ENCODE data around the gene LYSMD3. TPM values are rescaled to one million over a fixed set of nuclear protein-coding genes. Genes with fewer than 3 reads are reported as not detected.
A peak's percentile ranks its signal among the peaks of the same experiment; 100 is the strongest.
"Not testable (repeated sequence)": the region's sequence is repeated elsewhere in the genome, so short reads cannot be mapped to it uniquely, and the experiment has no call there.

Gene LYSMD3
- 1 to 10 TPM; 4.0 to 4.9 TPM for polyA plus RNA-seq

DNA sequence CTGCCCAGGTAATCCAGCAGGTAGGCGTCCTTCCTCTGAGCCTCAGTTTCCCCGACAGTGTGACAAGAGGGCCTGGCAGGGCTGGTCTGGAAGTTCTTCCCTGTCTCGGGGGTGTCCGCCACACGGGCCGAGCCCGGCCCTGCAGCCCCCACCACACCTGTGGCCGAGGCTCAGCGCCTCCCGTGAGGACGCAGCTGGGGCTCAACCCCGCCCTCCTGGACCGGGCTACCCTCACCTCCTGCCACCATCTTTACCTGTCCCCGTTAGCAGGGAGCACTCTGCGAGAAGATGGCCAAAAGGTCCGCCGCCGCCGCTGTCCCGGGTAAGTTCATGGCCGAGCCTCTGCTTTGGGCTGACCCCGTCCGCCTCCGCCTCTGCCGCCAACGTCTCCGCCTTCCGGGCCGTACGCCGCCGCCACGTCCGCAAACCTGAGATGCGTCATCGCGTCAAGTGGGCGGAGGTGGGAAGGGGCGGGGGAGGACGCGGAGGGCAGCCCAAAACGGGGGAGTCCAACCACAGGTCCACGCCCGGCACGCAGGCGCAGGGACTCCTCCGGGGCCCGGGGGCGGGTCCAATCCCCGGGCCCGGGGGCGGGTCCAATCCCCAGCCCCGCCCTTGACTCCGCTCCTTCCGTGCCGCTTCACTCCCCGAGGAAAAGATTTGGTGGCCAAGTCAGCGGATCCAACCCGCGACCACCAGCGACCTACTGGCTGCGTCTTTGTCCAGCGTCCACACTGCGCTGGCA is at the start of gene LYSMD3:
Gene LYSMD3 (minus strand): TSS at position 391 of the 745 bp plus-strand sequence. CDS start 4,295 bp downstream, outside the sequence.
- peak within 1 kb of the TSS; percentile 83 to 88 for H3K4me3 ChIP-seq (ENCODE audit: low read depth in 1 of 2, low read length in 2 of 2)
- H3K4me1 ChIP-seq (ENCODE audit: control insufficient read depth in 2 of 2, insufficient read depth in 2 of 2, low read length in 1 of 2), result no peaks in the 10 kb centered on the region
- H3K36me3 ChIP-seq (ENCODE audit: control insufficient read depth in 2 of 2, insufficient read depth in 2 of 2, low read length in 1 of 2), result no peaks in the 10 kb centered on the region
- WGBS, 2 donors, result 1% methylated on average over 53 to 64 of the region's 64 CpGs
- no peaks in the 10 kb centered on the region for H3K9me3 ChIP-seq (ENCODE audit: control insufficient read depth in 2 of 2, insufficient read depth in 1 of 2, low read depth in 1 of 2, low read length in 1 of 2)
- peaks cover 0 to 4% of the 10 kb centered on the region in 2 donors for H3K27me3 ChIP-seq (ENCODE audit: control insufficient read depth in 1 of 2, insufficient read depth in 2 of 2, low read length in 2 of 2)
- H3K27ac ChIP-seq (ENCODE audit: low read depth in 2 of 2, low read length in 1 of 2), result peak within 1 kb of the TSS; percentile 89 to 91

DNA sequence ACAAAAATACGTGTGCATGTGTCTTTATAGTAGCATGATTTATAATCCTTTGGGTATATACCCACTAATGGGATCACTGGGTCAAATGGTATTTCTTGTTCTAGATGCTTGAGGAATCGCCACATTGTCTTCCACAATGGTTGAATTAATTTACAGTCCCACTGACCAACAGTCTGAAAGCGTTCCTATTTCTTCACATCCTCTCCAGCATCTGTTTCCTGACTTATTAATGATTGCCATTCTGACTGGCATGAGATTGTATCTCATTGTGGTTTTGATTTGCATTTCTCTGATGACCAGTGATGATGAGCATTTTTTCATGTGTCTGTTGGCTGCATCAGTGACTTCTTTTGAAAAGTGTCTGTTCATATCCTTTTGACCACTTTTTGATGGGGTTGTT is 47.2 kb upstream of the LYSMD3 start:
- not testable (repeated sequence) for H3K27me3 ChIP-seq (ENCODE audit: control insufficient read depth in 1 of 2, insufficient read depth in 2 of 2, low read length in 2 of 2); H3K36me3 ChIP-seq (ENCODE audit: control insufficient read depth in 2 of 2, insufficient read depth in 2 of 2, low read length in 1 of 2); H3K27ac ChIP-seq (ENCODE audit: low read depth in 2 of 2, low read length in 1 of 2); H3K4me3 ChIP-seq (ENCODE audit: low read depth in 1 of 2, low read length in 2 of 2); H3K4me1 ChIP-seq (ENCODE audit: control insufficient read depth in 2 of 2, insufficient read depth in 2 of 2, low read length in 1 of 2); H3K9me3 ChIP-seq (ENCODE audit: control insufficient read depth in 2 of 2, insufficient read depth in 1 of 2, low read depth in 1 of 2, low read length in 1 of 2)
- WGBS, 2 donors, result 82 to 92% methylated on average over 3 of the region's 3 CpGs

DNA sequence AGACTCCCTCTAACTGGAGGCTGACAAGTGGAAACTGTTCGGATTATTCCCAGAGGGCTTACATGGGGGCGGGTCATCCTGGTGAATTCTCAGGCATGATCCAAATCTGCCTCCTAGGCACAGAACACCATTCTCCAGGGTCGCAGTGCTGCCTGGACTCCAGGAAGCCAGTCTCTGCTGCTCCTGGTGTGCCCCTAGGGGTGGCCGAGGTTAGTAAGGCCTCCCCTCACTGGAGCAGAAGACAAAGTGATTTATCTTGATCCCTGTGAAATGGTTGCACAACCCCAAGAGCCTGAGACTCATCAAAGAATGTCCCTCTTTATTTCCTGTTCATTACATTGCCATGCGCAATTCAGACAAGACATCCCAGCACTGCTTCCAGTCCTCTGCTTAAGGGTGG is 46.3 kb upstream of the LYSMD3 start:
- Histone ChIP-seq H3K4me3 (ENCODE audit: low read depth in 1 of 2, low read length in 2 of 2) (no peak overlapping the region), H3K27ac (ENCODE audit: low read depth in 2 of 2, low read length in 1 of 2) (no peak overlapping the region), H3K9me3 (ENCODE audit: control insufficient read depth in 2 of 2, insufficient read depth in 1 of 2, low read depth in 1 of 2, low read length in 1 of 2) (no peaks in the 10 kb centered on the region), H3K36me3 (ENCODE audit: control insufficient read depth in 2 of 2, insufficient read depth in 2 of 2, low read length in 1 of 2) (no peaks in the 10 kb centered on the region), H3K4me1 (ENCODE audit: control insufficient read depth in 2 of 2, insufficient read depth in 2 of 2, low read length in 1 of 2) (no peaks in the 10 kb centered on the region), H3K27me3 (ENCODE audit: control insufficient read depth in 1 of 2, insufficient read depth in 2 of 2, low read length in 2 of 2) (no peaks in the 10 kb centered on the region)
- 85 to 88% methylated on average over 5 of the region's 5 CpGs for WGBS, 2 donors

DNA sequence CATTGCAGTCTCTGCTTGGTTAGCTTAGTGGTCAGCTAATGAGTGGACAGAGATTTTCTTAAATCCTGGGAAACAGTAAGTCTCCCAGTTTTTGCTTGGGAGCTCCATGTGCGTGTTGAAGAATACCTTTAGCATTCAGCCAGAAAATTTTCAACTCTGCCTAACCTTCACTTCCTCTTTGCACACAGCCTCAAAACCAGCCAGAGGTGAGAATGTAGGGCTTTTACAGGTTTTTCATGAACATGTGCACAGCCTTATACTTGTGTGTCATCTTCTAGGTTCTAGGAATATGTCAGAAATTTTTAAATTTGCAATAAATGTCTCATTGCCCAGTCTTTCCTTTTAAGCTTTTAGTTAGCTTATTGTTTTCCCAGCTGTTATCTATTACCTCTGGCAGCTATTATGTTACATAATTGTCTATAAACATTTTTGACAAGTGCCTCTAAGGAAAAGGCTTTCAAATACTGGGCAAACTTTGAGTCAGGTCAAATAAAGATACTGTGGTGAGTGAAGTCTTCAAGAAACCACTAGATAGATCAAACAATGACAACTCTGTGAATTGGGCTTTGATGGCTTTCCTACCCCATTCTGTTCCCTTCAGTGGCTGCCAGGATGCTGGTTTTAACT is 41.9 kb upstream of the LYSMD3 start:
- Histone ChIP-seq H3K36me3 (ENCODE audit: control insufficient read depth in 2 of 2, insufficient read depth in 2 of 2, low read length in 1 of 2) (no peaks in the 10 kb centered on the region), H3K4me1 (ENCODE audit: control insufficient read depth in 2 of 2, insufficient read depth in 2 of 2, low read length in 1 of 2) (no peaks in the 10 kb centered on the region), H3K27me3 (ENCODE audit: control insufficient read depth in 1 of 2, insufficient read depth in 2 of 2, low read length in 2 of 2) (no peaks in the 10 kb centered on the region), H3K27ac (ENCODE audit: low read depth in 2 of 2, low read length in 1 of 2) (no peak overlapping the region), H3K4me3 (ENCODE audit: low read depth in 1 of 2, low read length in 2 of 2) (no peak overlapping the region), H3K9me3 (ENCODE audit: control insufficient read depth in 2 of 2, insufficient read depth in 1 of 2, low read depth in 1 of 2, low read length in 1 of 2) (no peaks in the 10 kb centered on the region)
- 81 to 94% methylated on average over 1 of the region's 1 CpG for WGBS, 2 donors

DNA sequence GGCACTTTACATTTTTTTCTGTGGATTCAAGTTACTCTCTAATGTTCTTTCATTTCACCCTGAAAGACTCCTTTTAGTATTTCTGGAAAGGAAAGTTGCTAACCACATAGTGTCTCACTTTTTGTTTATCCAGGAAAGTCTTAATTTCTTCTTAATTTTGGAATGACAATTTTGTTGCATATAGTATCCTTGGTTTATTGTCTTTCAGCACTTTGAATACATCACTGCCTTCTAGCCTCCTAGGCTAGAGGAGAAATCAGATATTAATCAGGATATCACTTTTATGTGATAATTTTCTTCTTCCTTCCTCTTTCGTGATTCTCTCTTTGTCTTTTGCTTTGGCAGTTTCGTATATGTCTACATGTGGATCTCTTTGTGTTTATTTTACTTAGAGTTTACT is 40.6 kb upstream of the LYSMD3 start:
- Histone ChIP-seq H3K4me1 (ENCODE audit: control insufficient read depth in 2 of 2, insufficient read depth in 2 of 2, low read length in 1 of 2) (no peaks in the 10 kb centered on the region), H3K4me3 (ENCODE audit: low read depth in 1 of 2, low read length in 2 of 2) (no peak overlapping the region), H3K36me3 (ENCODE audit: control insufficient read depth in 2 of 2, insufficient read depth in 2 of 2, low read length in 1 of 2) (no peaks in the 10 kb centered on the region), H3K27ac (ENCODE audit: low read depth in 2 of 2, low read length in 1 of 2) (no peak overlapping the region), H3K9me3 (ENCODE audit: control insufficient read depth in 2 of 2, insufficient read depth in 1 of 2, low read depth in 1 of 2, low read length in 1 of 2) (no peaks in the 10 kb centered on the region), H3K27me3 (ENCODE audit: control insufficient read depth in 1 of 2, insufficient read depth in 2 of 2, low read length in 2 of 2) (no peaks in the 10 kb centered on the region)
- WGBS, 2 donors, result 82 to 88% methylated on average over 2 of the region's 2 CpGs

DNA sequence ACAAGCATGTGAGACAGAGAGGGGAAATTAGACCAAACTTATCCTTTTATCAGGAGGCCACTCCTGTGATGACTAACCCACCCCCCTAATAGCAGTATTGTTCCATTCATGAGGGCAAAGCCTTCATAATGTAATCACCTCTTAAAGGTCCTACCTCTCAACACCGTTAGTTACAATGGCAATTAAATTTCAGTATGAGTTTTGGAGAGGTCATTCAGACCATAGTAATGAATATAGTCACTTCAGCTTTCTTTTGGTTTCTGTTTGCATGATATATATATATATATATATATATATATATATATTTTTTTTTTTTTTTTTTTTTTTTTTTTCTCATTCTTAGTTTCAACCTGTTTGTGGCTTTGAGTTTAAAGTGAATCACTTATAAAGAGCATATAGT is 39.7 kb upstream of the LYSMD3 start:
- Histone ChIP-seq H3K27me3 (ENCODE audit: control insufficient read depth in 1 of 2, insufficient read depth in 2 of 2, low read length in 2 of 2) (no peaks in the 10 kb centered on the region), H3K4me1 (ENCODE audit: control insufficient read depth in 2 of 2, insufficient read depth in 2 of 2, low read length in 1 of 2) (no peaks in the 10 kb centered on the region), H3K36me3 (ENCODE audit: control insufficient read depth in 2 of 2, insufficient read depth in 2 of 2, low read length in 1 of 2) (no peaks in the 10 kb centered on the region), H3K27ac (ENCODE audit: low read depth in 2 of 2, low read length in 1 of 2) (no peak overlapping the region), H3K4me3 (ENCODE audit: low read depth in 1 of 2, low read length in 2 of 2) (no peak overlapping the region), H3K9me3 (ENCODE audit: control insufficient read depth in 2 of 2, insufficient read depth in 1 of 2, low read depth in 1 of 2, low read length in 1 of 2) (no peaks in the 10 kb centered on the region)
- 83 to 93% methylated on average over 1 of the region's 1 CpG for WGBS, 2 donors

DNA sequence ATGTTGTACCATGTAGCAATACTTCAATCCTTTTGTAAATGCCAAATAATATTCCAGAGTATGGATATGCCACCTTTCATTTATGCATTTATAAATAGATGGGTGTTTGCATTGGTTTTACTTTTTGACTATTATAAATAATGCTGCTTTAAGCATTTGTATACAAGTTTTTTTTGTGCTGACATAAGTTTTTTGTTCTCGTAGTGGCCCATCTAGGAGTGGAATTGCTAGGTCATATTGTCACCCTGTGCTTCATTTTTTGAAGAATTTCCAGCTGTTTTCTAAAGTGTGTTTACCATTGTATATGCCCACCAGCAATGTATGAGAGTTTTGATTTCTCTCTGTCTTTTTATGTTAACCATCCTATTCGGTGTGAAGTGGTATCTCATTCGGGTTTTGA is 36.1 kb upstream of the LYSMD3 start:
- Histone ChIP-seq H3K36me3 (ENCODE audit: control insufficient read depth in 2 of 2, insufficient read depth in 2 of 2, low read length in 1 of 2) (no peaks in the 10 kb centered on the region), H3K4me3 (ENCODE audit: low read depth in 1 of 2, low read length in 2 of 2) (no peak overlapping the region), H3K27me3 (ENCODE audit: control insufficient read depth in 1 of 2, insufficient read depth in 2 of 2, low read length in 2 of 2) (peaks cover 0 to 4% of the 10 kb centered on the region in 2 donors), H3K9me3 (ENCODE audit: control insufficient read depth in 2 of 2, insufficient read depth in 1 of 2, low read depth in 1 of 2, low read length in 1 of 2) (peaks cover 0 to 2% of the 10 kb centered on the region in 2 donors), H3K4me1 (ENCODE audit: control insufficient read depth in 2 of 2, insufficient read depth in 2 of 2, low read length in 1 of 2) (no peaks in the 10 kb centered on the region), H3K27ac (ENCODE audit: low read depth in 2 of 2, low read length in 1 of 2) (no peak overlapping the region)
- 87 to 92% methylated on average over 3 of the region's 3 CpGs for WGBS, 2 donors

DNA sequence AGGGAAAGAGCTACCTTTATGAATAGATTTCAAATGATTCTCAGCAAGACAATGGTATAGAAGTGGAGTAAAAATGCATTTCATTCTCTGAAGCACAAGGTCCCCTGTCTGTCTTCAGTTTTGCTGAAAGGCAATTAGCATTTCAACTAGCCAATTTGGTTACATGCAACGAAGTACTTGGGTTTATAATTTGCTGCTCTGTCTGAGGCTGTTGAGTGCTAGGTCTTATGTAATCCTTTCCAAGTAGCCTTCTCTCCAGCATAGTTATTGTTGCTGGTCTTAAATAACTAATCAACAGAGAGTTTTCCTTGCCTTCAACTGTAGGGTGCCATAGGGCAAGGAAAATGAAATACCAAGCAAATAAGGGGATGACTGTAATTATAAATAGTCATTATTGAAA is 33.7 kb upstream of the LYSMD3 start:
- WGBS, 2 donors, result 40 to 41% methylated on average over 1 of the region's 1 CpG
- Histone ChIP-seq H3K4me3 (ENCODE audit: low read depth in 1 of 2, low read length in 2 of 2) (no peak overlapping the region), H3K27ac (ENCODE audit: low read depth in 2 of 2, low read length in 1 of 2) (no peak overlapping the region)

DNA sequence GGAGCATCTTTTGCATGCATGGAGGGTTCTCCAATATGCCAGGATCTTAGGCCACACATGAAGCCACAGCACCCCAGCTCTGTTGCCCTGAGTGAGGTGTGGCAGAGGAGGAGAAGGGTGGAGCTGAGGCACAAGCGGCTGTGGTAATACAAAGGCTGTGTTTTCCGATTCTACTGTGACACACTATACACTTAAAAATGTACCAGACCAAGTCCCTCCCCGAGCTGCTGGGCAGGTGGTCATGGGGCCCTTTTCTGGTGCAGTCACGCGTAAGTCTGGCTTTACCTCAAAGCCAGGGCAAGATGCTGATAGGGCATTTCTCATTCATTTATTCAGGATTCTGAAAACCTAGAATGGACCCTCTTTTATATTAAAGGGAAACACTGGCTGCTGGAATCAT is 33.0 kb upstream of the LYSMD3 start:
- H3K4me3 ChIP-seq (ENCODE audit: low read depth in 1 of 2, low read length in 2 of 2), result no peak overlapping the region
- H3K27me3 ChIP-seq (ENCODE audit: control insufficient read depth in 1 of 2, insufficient read depth in 2 of 2, low read length in 2 of 2), result peaks cover 3 to 11% of the 10 kb centered on the region in 2 donors
- peaks cover 0 to 8% of the 10 kb centered on the region in 2 donors for H3K4me1 ChIP-seq (ENCODE audit: control insufficient read depth in 2 of 2, insufficient read depth in 2 of 2, low read length in 1 of 2)
- H3K27ac ChIP-seq (ENCODE audit: low read depth in 2 of 2, low read length in 1 of 2), result no peak overlapping the region
- WGBS, 2 donors, result 63 to 69% methylated on average over 5 of the region's 5 CpGs
- H3K9me3 ChIP-seq (ENCODE audit: control insufficient read depth in 2 of 2, insufficient read depth in 1 of 2, low read depth in 1 of 2, low read length in 1 of 2), result peaks cover 2 to 3% of the 10 kb centered on the region in 2 donors
- H3K36me3 ChIP-seq (ENCODE audit: control insufficient read depth in 2 of 2, insufficient read depth in 2 of 2, low read length in 1 of 2), result no peaks in the 10 kb centered on the region

More for the DNA sequence above, 33.7 kb upstream of the LYSMD3 start:
- H3K9me3 ChIP-seq (ENCODE audit: control insufficient read depth in 2 of 2, insufficient read depth in 1 of 2, low read depth in 1 of 2, low read length in 1 of 2), result peaks cover 2 to 3% of the 10 kb centered on the region in 2 donors
- H3K27me3 ChIP-seq (ENCODE audit: control insufficient read depth in 1 of 2, insufficient read depth in 2 of 2, low read length in 2 of 2), result peaks cover 0 to 11% of the 10 kb centered on the region in 2 donors
- H3K36me3 ChIP-seq (ENCODE audit: control insufficient read depth in 2 of 2, insufficient read depth in 2 of 2, low read length in 1 of 2), result no peaks in the 10 kb centered on the region
- peaks cover 0 to 8% of the 10 kb centered on the region in 2 donors for H3K4me1 ChIP-seq (ENCODE audit: control insufficient read depth in 2 of 2, insufficient read depth in 2 of 2, low read length in 1 of 2)

DNA sequence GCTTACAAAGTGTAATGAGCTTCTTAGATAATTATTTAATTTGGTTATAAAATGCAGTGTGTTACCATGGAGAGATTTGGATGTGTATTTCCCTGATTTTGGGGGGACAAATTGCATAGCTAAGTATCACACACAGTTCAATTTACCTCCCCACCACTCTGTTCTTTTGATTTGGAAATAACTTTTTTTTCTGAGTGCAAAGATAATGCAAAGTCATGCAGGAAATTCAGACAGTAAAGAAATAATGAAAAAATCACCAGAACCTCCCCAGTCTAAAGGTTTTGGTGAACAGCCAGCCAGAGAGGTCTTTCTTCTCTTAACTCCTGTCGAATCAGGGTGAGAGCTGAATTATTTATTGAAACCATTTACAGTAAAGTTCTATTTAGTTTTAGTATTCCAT is 32.4 kb upstream of the LYSMD3 start:
- Histone ChIP-seq H3K4me1 (ENCODE audit: control insufficient read depth in 2 of 2, insufficient read depth in 2 of 2, low read length in 1 of 2) (peaks cover 0 to 8% of the 10 kb centered on the region in 2 donors), H3K4me3 (ENCODE audit: low read depth in 1 of 2, low read length in 2 of 2) (no peak overlapping the region), H3K27ac (ENCODE audit: low read depth in 2 of 2, low read length in 1 of 2) (no peak overlapping the region), H3K27me3 (ENCODE audit: control insufficient read depth in 1 of 2, insufficient read depth in 2 of 2, low read length in 2 of 2) (peaks cover 3 to 11% of the 10 kb centered on the region in 2 donors), H3K9me3 (ENCODE audit: control insufficient read depth in 2 of 2, insufficient read depth in 1 of 2, low read depth in 1 of 2, low read length in 1 of 2) (peaks cover 2 to 3% of the 10 kb centered on the region in 2 donors), H3K36me3 (ENCODE audit: control insufficient read depth in 2 of 2, insufficient read depth in 2 of 2, low read length in 1 of 2) (no peaks in the 10 kb centered on the region)
- 47 to 63% methylated on average over 1 of the region's 1 CpG for WGBS, 2 donors

All from esophagus (tissue), 2 donors.